Measurements from ENCODE around the gene STARD9.
A peak's percentile ranks its signal among the peaks of the same experiment; 100 is the strongest.

STARD9 gene

GRCh38 chr15:42576040-42576594 is 711 bp downstream of the STARD9 start:
- no peak for DNase-seq (ENCODE audit: extremely low spot score)
- ChIA-PET CTCF (interaction anchor here (0.8 to 1.0 kb wide), 2 partner anchors 12 to 19 kb away, joined by 3 to 5 read pairs; no protein-coding TSS in a partner anchor), POLR2A (interaction anchor here (0.6 to 1.4 kb wide), 11 partner anchors 15 to 1187 kb away, joined by 3 to 7 read pairs (median 4); partner anchors contain the start of genes HAUS2, LRRC57 and ZNF106)
- no peak for TF ChIP-seq CTCF (IDR thresholded peaks at IDR 0.05; ENCODE audit: control extremely low read depth, extremely low read depth, low read depth, missing control alignments)

- ChIA-PET POLR2A (no interaction called here), CTCF (no interaction called here)
- peak; percentile 28 for DNase-seq (ENCODE audit: extremely low spot score)
- no peak for TF ChIP-seq CTCF (IDR thresholded peaks at IDR 0.05; ENCODE audit: control extremely low read depth, extremely low read depth, low read depth, missing control alignments)
Observed at GRCh38 chr15:42576776-42577175, 1.4 kb downstream of the STARD9 start.

GRCh38 chr15:42577514-42578031 is 2.2 kb downstream of the STARD9 start:
- POLR2A ChIA-PET, result no interaction called here
- peak; percentile 31 for DNase-seq (ENCODE audit: extremely low spot score)
- CTCF ChIA-PET, result no interaction called here
- no peak for TF ChIP-seq CTCF (IDR thresholded peaks at IDR 0.05; ENCODE audit: control extremely low read depth, extremely low read depth, low read depth, missing control alignments)

GRCh38 chr15:42578984-42579537 is 3.7 kb downstream of the STARD9 start:
- ChIA-PET CTCF (no interaction called here), POLR2A (interaction anchor here (1.3 kb wide), 1 partner anchor 28 kb away, joined by 3 read pairs; no protein-coding TSS in a partner anchor)
- no peak for TF ChIP-seq CTCF (IDR thresholded peaks at IDR 0.05; ENCODE audit: control extremely low read depth, extremely low read depth, low read depth, missing control alignments)
- DNase-seq (ENCODE audit: extremely low spot score), result no peak

GRCh38 chr15:42581272-42581730 is 5.9 kb downstream of the STARD9 start:
- ChIA-PET POLR2A (no interaction called here), CTCF (interaction anchor here (0.9 to 1.6 kb wide), 4 partner anchors 11 to 42 kb away, joined by 3 to 4 read pairs (median 4); no protein-coding TSS in a partner anchor)
- DNase-seq (ENCODE audit: extremely low spot score), result peak; percentile 78
- no peak for TF ChIP-seq CTCF (IDR thresholded peaks at IDR 0.05; ENCODE audit: control extremely low read depth, extremely low read depth, low read depth, missing control alignments)

- POLR2A ChIA-PET, result no interaction called here
- CTCF ChIA-PET, result interaction anchor here (1.1 to 1.8 kb wide), 6 partner anchors 9 to 26 kb away, joined by 3 to 6 read pairs (median 5); no protein-coding TSS in a partner anchor
- DNase-seq (ENCODE audit: extremely low spot score), result no peak
- no peak for TF ChIP-seq CTCF (IDR thresholded peaks at IDR 0.05; ENCODE audit: control extremely low read depth, extremely low read depth, low read depth, missing control alignments)
Observed at GRCh38 chr15:42582569-42583375, 7.4 kb downstream of the STARD9 start.

All from GM10248 (cell line).